T-helper 1 cell treated with Interleukin-12 subunit alpha and Interleukin-12 subunit beta and Interleukin-4 antibody, amounts not matched to agents 30 ng/mL and 1 ng/mL, for 36 hours (primary cell): Measurements from ENCODE around the gene RAB35. TPM values are rescaled to one million over a fixed set of nuclear protein-coding genes. Genes with fewer than 3 reads are reported as not detected.

ENCODE experiments used
- intact Hi-C: fragments of 100-400 bp; cut with micrococcal nuclease; formaldehyde crosslinking; loops from one replicate; pipeline ENCODE4 v1.15.1; 2024
- total RNA-seq: library from RNA; stranded (reverse); gene quantifications from 2 replicates; pipeline ENCODE4 v1.2.3, GENCODE V29; 2022

RAB35 gene
- 96.6 and 102 TPM in 2 replicates for total RNA-seq

GRCh38 chr12:120116441-120116791, at the start of gene RAB35:
Gene RAB35 (minus strand): TSS chr12:120116753. CDS start chr12:120116650, 103 bp downstream.
- intact Hi-C loops, result loop anchor here (1.0 to 5.0 kb wide), 5 partner anchors 29 to 449 kb away; partner anchors contain the start of genes COX6A1 and PXN

- intact Hi-C loops, result no loop called here
Observed at GRCh38 chr12:120164293-120164692, 47.7 kb upstream of the RAB35 start.

GRCh38 chr12:120162763-120163162, 46.2 kb upstream of the RAB35 start:
- intact Hi-C loops, result no loop called here

GRCh38 chr12:120161852-120162251, 45.3 kb upstream of the RAB35 start:
- intact Hi-C loops, result no loop called here

- intact Hi-C loops, result no loop called here
Observed at GRCh38 chr12:120159509-120160237, 43.1 kb upstream of the RAB35 start.

GRCh38 chr12:120158351-120158750, 41.8 kb upstream of the RAB35 start:
- intact Hi-C loops, result no loop called here

- intact Hi-C loops, result no loop called here
Observed at GRCh38 chr12:120157678-120158077, 41.1 kb upstream of the RAB35 start.

GRCh38 chr12:120156315-120157259, 40.0 kb upstream of the RAB35 start:
- intact Hi-C loops, result no loop called here

GRCh38 chr12:120155072-120155471, 38.5 kb upstream of the RAB35 start:
- intact Hi-C loops, result no loop called here

- intact Hi-C loops, result no loop called here
Observed at GRCh38 chr12:120150919-120151525, 34.5 kb upstream of the RAB35 start.

GRCh38 chr12:120148011-120148410, 31.5 kb upstream of the RAB35 start:
- intact Hi-C loops, result loop anchor here (2.0 kb wide), 1 partner anchor 15 kb away; no protein-coding TSS in a partner anchor

GRCh38 chr12:120145164-120145563, 28.6 kb upstream of the RAB35 start:
- intact Hi-C loops, result no loop called here

GRCh38 chr12:120144215-120144614, 27.7 kb upstream of the RAB35 start:
- intact Hi-C loops, result no loop called here

GRCh38 chr12:120142231-120142877, 25.8 kb upstream of the RAB35 start:
- intact Hi-C loops, result no loop called here

GRCh38 chr12:120141336-120141735, 24.8 kb upstream of the RAB35 start:
- intact Hi-C loops, result no loop called here

GRCh38 chr12:120140603-120141002, 24.1 kb upstream of the RAB35 start:
- intact Hi-C loops, result no loop called here

- intact Hi-C loops, result no loop called here
Observed at GRCh38 chr12:120139958-120140357, 23.4 kb upstream of the RAB35 start.

GRCh38 chr12:120138366-120138765, 21.8 kb upstream of the RAB35 start:
- intact Hi-C loops, result no loop called here

- intact Hi-C loops, result no loop called here
Observed at GRCh38 chr12:120137833-120138232, 21.3 kb upstream of the RAB35 start.

- intact Hi-C loops, result no loop called here
Observed at GRCh38 chr12:120136093-120136770, 19.7 kb upstream of the RAB35 start.
